GM21825 (cell line): Measurements from ENCODE around the gene LRIG1.
"Not testable (repeated sequence)": the region's sequence is repeated elsewhere in the genome, so short reads cannot be mapped to it uniquely, and the experiment has no call there.

Experiments
- ATAC-seq: cut with Tn5 transposase; IDR thresholded peaks from one replicate; pipeline ENCODE4 v1.9.1; 2021; ENCODE audit warnings: mild to moderate bottlenecking, moderate library complexity; ENCODE audit not compliant: unreplicated experiment

Gene LRIG1

DNA sequence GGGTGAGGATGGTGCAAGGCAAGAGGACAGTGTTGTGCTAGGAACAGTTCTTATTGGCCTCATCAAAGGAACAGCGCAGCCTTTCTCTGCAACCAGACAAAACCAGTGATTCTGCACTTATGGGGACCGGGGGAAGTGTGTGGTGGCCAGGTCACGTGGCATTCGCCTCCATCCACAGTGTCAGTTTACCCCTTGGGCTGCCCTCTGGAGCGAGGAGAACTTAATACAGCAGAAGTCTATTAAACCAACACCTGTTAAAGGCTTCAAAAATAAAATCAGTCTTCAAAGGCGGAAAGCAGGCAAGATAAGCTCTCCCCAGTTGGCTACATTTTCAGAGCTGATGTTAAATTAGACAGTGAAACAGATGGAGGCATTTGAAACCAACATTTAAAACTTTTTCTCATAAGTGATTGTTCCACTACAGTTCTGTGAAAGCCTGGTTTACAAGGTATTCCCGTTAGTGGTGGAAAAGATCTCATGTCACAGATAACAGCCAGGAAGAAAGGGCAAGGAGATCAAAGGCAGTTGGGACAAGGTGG lies 75.2 kb downstream of the LRIG1 start:
- no peak for ATAC-seq

DNA sequence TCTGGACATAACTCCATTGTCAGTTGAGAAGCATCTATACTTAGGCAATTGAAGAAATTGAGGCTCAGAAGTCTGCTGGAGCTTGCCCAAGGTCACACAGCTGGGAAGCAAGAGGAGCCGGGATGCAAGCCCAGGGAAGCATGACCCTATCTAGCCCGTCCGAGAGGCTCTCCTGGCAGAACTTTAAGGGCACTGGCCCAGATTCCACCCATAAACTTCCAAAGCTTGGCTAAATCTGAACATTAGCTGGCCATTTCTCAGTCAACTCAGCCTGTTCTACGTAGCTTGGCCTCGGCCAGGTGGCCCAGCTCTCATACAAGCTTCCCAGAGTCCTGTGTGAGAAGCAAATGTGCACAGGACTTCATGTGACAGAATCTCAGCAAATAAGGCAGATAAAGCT lies 75.8 kb downstream of the LRIG1 start:
- ATAC-seq: no peak

DNA sequence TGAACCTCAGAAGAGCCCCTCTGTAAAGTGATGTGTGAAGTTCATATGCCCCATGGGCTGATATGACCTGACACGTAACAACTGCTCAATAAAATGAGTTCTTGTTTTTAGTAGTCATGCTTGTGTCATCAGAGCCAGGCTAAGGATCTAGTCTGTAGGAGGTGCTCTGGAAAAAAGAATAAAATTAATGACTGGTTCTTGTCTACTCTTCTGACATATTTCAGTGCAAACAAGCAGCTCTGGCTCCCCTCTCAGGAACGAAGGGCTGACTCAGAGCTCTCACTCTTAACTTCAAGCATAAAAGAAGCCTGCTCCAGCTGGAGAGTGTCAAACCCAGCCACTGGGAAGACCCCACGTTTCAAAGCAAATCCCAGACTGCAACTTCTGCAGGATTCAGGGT lies 77.0 kb downstream of the LRIG1 start:
- ATAC-seq: no peak

DNA sequence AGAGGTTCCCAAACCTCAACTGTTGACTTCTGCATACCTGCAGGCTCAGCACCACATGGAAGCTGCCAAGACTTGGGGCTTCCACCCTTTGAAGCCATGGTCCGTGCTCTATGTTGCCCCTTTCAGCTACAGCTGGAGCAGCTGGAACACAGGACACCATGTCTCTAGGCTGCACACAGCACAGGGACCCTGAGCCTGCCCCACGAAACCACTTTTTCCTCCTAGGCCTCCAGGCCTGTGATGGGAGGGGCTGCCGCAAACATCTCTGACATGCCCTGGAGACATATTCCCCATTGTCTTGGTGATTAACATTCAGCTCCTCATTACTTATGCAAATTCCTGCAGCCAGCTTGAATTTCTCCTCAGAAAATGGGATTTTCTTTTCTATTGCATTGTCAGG lies 78.9 kb downstream of the LRIG1 start:
- ATAC-seq: not testable (repeated sequence)

DNA sequence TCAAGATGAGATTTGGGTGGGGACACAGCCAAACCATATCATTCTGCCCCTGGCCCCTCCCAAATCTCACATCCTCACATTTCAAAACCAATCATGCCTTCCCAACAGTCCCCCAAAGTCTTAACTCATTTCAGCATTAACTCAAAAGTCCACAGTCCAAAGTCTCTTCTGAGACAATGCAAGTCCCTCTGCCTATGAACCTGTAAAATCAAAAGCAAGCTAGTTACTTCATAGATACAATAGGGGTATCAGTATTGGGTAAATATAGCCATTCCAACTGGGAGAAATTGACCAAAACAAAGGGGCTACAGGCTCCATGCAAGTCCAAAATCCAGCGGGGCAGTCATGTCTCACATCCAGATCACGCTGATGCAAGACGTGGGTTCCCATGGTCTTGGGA lies 79.7 kb downstream of the LRIG1 start:
- not testable (repeated sequence) for ATAC-seq

DNA sequence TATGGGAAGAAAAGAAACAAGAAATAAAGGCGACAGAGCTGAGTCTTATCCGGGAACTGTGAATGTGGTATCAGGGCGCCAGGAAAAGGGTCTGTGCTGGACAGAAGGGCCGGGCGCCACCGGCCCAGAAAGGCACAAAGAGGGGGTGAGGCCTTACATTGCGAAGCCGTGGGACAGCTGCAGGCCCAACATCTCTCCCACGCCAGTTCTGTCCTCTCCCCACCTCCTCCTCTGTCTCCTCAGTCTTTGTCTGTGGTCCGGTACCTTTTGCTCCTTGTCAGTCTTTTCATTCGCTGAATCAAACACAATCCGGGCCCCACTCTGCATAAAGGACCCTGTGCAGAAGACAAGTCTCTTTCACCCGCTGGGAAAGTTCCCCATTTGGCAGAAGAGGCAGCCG lies 81.8 kb downstream of the LRIG1 start:
- no peak for ATAC-seq

DNA sequence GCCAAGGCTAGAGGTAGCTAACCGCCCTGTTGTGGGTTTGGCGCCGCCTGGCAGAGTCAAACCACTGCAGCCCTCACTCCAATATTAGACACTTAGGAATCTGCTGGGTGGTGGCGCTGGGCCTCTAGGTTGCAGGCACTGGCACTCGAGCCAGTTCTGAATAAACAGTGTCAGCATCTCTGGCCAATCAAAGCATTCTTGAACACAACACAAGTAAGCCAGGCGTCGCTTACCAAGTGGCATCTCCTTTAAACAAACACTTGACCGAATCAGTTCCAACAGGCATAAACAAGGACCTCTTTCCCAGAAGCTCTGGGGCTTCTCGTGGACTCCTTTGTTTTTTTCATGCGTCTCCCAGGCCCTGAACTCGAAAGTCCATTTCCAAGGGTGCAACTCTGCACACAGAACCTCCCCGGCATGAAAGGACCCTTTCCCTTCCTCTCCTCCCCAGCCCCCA lies 82.3 kb downstream of the LRIG1 start:
- ATAC-seq: no peak

DNA sequence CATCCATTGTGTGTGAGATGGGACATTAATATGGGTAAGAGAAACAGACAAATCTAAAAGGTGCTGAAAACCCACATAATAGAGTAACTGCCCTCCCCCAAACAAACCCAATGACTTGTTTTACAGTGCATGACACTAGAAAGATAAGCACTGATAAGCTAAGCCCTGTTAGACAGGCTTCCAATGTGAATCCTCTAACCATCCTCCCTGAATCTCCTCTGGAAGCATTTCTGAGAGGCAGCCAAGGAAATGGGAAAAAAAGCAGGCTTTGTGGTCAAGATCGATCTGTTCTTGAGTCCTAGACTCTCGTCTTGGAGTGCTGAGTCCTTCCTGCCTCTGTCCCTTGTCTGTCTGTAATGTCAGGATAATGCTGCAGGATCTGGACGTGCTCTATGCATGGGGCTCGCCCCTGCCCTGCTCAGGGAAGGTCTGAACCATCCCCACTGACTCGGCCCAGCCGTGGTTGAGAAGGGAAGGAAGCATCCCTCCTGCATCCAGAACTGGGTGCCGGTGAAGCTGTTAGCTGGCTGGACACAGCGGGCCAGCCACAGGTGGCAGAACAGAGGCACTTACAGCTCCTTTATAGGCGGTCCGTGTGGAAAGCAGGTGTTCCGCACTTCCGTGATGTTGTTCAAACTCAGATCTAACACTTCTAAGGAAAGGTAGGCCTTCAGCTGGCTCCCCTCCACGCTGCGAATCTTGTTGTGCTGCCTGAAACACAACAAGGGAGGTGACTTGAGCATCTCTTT lies 84.1 kb downstream of the LRIG1 start:
- ATAC-seq: no peak

DNA sequence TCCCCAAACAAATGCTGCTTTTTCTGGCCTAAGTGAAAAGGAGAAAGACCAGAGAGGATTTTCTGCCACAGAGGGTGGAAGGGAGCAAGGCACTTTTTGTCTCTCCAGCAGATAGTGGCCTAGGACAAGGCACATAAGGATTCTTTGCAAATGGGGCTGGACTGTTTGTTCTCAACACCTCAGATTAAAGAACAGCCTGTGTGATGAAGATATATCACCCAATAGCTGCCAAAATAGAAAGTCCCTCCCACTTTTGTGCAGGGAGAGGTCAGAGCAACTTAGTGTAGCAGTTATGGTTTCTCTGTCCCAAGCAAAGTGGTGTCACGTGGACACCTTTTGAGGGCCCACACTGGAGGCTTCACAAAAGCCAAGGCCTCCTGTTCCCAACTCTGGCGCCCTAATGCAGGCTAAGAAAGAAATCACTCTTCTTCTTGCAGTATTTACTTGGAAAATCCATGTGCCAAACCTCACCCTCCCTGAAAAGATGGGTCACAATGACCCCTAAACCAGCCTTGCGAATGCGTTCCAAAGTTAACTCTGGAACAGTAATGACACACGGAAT lies 84.9 kb downstream of the LRIG1 start:
- no peak for ATAC-seq

DNA sequence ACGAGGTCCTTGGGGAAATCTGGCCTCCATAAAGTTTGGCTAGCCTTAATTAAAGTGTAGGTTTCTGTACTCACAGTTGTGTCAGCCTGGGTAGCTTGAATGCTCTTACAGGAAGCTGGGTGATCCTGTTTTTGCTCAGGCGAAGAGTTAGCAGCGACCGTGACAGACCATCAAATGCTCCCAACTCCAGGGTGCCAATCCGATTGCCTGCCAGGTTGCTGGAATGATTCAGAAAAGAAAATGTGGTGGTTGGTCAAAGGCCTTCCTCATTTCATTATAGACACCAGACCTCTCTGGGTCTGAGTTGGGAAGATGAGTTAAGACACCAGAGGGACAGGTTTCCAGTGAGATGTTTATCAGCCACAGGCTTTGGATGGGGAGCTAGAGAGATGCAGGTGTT lies 86.0 kb downstream of the LRIG1 start:
- ATAC-seq: no peak

DNA sequence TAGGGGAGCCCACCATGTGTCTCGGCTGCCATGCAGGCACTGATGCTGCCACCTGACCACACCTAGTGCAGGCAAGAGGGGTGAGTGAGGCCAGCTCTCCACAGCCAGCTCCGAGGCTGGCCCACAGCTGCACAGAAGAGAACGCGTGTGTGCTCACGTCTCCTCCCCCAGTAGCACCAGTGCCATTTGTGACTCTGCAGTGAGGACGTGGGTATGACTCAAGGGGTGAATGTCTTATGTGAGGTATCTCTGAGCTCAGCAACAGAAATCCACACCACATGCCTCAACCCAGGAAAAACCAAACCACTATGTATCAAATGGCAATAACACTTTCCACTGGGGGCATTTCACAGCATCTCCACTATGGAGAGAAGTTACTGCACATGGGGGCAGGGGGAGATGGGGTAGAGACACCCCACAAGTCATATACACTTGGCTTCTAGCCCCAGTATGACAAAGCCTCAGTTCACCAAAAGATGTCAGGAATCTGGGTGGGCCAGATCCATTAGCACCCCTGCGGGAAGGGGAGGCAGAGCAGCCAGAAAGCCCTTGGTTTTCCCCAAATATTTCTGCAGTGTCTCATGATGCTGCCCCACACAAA lies 87.6 kb downstream of the LRIG1 start:
- ATAC-seq: no peak

DNA sequence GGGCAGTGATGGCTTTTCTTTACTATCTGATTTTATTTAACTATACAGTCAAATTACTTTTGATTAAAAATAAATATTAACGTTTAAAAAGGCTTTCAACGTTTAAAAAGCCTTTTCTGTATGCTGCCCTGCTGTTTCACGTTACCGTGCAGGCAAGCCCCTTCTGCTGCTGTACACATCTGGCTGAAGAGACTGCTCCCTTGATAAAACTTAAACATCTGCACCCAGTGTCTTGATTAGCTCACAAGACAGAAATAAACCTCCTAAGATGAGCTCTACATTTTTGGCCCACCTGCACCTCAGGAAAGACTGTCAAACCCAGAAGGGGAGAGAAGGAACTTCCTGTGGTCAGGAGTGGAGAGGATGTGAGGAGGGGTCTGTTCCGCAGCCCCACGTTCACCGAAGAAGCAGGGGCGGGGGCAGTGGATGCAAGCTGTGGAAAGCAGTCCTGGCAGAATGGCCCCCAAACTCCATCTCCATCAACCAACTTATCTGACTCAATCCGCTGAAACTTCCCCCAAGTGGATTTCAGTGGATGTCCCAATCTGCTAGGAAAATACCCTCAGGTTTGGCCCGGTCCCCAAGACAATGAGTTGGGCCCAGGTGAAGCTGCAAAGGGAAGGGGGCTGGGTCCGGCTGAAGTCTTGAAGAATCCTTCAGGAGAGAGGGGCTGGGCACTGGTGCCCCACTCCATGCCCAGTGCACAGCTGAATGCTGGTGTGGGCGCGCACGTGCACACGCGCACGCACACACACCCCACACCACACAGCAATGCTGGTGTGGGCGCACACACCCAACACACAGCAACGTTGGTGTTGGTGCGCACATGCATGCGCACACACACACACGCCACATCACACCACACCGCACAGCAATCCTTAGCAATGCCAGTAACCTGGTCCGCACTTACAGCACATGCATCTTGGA lies 88.6 kb downstream of the LRIG1 start:
- ATAC-seq: no peak

DNA sequence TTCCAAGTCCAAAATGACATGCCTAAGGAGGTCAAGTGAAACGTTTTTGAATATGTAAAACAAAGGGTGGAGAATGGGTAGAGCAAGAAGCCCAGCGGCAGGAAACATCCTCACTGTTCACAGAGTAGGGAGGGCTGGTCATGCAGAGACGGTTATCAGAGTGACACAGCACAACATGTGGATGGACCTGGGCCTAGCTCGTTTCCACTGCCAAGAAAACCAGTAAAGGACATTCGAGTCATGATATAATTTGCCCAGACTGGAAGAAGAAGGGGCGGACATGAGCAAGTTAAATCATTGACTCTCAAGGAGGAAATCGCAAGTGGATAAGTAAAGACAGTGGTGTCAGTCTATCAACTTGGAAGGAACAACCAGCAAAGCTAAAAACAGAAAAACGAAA lies 89.3 kb downstream of the LRIG1 start:
- ATAC-seq: no peak

DNA sequence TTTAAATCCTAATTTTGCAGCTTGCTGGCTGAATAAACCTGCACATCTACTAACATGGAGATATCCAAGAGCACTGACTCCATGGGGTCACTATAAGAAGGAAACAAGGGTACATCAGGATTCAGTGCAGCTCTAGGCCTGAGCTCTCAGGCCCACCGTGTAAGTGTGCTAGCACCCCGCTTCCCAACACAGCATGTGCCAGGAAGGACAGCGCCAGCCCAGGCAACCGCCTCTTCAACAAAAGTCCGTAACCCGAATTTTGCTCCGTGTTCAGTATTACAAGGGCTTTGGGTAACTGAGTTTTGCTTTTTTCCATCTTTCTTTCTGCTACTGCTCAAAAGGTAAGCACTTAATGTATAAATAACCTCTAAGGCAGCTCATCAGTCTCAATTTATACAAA lies 89.8 kb downstream of the LRIG1 start:
- no peak for ATAC-seq

DNA sequence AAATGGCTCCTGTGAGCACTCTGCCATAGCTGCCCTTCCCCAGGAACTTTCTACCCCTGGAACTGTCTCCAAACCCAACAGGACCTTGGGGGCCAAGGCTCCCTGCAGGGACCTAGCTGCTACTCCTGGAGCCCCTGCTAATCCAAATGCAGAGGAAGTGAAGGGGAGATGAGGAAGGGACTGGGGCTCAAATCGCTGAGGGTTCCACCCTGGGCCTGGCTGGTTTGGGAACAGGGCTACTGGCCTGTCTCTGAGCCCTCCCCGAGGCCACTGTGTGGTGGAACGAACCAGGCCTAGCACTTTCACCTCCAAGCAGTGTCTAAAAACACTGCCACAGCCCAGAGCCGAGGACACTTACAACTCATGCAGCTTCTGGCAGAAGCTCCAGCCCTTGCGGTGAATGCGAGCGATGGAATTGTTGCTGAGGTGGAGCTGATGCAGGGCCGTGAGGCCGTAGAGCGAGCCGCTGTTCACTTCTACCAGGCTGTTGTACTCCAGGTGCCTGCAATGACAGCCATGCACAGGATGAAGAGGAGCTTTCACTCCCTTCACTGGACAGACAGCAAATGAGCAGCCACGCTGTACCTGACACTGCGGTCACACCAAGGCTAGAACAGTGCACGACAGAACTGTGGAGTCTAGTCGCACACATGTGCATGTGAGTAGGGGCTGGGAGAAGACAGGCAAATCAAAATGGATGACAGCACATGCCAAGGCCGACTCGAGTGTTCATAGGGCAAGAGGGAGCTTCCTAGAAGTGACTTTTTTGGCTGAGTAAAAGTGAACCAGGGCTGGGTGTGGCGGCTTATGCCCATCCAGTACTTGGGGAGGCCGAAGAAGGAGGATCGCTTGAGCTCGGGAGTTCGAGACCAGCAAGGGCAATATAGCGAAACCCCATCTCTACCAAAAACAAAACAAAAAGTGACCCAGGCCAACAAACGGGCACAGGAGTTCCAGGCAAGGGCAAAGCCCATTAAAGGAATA lies 90.8 kb downstream of the LRIG1 start:
- ATAC-seq: no peak

DNA sequence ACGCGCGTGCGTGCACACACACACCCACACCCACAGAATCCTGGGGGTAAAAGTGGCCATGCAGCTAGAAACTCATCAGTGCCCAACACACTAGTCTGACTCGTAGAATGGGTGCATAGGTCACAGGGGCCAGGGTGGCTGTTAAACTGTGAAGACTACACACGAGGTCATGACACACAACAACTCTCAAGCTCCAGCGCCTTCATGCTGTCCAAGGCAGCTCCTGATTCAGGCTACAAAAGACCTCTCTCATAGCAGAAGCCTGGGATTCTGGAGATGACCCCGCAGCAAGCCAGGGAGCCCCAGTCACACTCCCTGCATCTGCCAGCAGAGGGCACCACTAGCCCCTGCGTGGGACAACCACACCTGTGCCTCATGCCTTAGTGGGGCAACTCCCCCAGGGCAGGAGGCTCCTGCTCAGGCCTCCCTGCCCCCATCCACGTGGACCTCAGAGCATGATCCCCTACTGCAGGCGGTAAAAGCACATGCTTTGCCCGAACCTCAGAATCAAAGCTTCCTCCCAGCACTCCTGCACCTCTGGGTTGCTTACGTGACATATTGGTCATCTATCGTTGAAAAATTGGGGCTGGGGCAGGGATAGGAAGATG lies 93.1 kb downstream of the LRIG1 start:
- ATAC-seq: peak; percentile 92

DNA sequence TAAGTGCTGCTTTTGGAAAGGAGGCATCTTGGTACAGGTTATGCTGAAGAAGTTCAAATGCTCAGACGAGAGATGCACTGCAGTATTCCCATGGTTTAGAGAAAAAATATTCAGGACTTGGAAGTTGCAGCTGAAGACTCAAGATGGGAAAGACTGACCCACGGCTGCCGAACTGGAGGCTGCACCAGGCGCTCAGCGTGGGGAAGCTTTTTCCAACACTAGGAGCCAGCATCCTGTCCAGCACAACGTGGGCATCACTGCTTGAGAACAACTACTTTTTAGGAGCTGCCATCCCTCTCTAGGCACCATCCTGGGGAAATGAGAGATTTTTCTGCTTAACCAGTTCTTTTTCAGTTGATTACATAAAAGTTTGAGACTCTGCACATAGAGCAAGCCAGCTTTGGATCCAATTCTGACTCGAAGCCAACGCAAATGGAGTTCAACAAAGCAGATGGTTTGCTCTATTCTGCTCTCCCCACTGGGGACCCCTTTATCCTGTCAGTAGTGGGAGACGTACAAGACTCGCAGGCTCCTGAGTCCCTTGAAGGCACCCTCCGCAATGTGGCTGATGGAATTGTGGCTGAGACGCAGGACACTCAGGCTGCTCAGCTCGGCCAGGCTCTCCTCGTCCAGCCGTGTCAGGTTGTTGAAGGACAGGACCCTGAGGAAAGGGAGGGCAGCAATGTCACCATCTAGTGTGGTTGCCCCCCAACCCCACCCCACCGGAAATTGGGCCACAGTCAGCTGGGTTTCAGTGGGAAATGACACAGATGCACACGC lies 93.8 kb downstream of the LRIG1 start:
- no peak for ATAC-seq

DNA sequence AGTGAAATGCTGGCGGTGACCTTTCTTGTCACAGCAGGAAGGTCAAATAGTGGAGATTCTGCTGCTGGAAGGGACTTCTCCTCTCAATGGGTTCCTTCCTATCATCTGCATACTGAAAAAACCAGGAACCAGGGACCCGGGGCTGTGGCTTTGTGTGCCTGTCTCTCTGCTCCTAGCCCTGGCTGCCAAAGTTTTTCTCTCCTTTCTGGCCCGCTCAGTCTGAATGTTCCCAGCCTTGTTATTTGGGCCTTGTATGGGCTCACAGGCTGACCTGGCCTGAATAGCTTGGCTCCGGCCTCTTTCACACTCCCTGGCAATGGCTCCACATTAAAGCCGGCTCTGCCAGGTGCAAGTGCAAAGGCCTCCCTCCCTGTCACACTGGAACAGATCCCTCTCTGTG lies 94.7 kb downstream of the LRIG1 start:
- no peak for ATAC-seq

DNA sequence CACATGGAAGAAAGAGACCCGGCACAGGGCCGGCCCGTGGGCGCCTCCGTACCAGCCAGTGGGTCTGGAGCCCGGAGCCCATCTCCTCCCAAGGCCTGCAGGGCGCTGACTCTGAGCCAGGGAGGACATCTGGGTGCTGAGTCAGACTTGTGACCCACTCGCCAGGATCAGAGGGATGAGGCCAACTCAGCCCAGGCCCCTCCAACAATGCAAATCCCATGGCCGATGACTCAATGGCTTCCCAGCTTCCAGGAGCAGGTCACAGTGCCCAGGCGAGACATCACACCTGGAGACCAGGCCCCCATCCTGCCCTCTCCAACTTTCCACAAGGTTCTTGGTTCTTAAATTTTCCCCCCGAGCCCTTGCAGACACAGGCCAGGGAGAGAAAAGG lies 95.1 kb downstream of the LRIG1 start:
- no peak for ATAC-seq
